ENCODE measurements around the gene FBXW12. TPM values are rescaled to one million over a fixed set of nuclear protein-coding genes. Genes with fewer than 3 reads are reported as not detected.

FBXW12 gene
- total and polyA plus RNA-seq, 2 of the 8 experiments (the other 6 are each of a cell fraction or from before 2014, with no cell fraction given): 0.35 to 0.85 TPM

GRCh38 chr3:48400824-48401433, 28.9 kb downstream of the FBXW12 start:
- H4K8ac ChIP-seq (ENCODE audit: extremely low read depth, insufficient read depth, low read length): no peak overlapping the region
- H3K27me3 ChIP-seq (replicated peaks in 1 of 4; ENCODE audit: control insufficient read depth in 3 of 4, extremely low read depth in 1 of 4, insufficient read depth in 3 of 4, low read length in 3 of 4): no peaks in the 10 kb centered on the region
- no peak overlapping the region for H3K14ac ChIP-seq (ENCODE audit: insufficient read length)
- H3K4ac ChIP-seq (replicated peaks; ENCODE audit: insufficient read length, low read depth, low read length): no peak overlapping the region
- H3K79me2 ChIP-seq (ENCODE audit: control insufficient read depth in 1 of 2, insufficient read depth in 2 of 2, low read length in 2 of 2): no peaks in the 10 kb centered on the region
- no peaks in the 10 kb centered on the region; the same call in 1 of the 2 replicates for H3K79me1 ChIP-seq (ENCODE audit: low read depth, low read length)
- no peak overlapping the region for H4K91ac ChIP-seq (replicated peaks; ENCODE audit: insufficient read length, low read length)
- H2BK5ac ChIP-seq (ENCODE audit: low read depth, low read length): no peak overlapping the region
- CTCF ChIA-PET (ENCODE audit: partially characterized antibody): interaction anchor here (0.5 to 9.2 kb wide), 50 partner anchors 8 to 210 kb away, joined by 3 to 220 read pairs (median 4); partner anchors contain the start of genes ATRIP, CCDC51, FBXW12 and PLXNB1
- H3K9me3 ChIP-seq (ENCODE audit: insufficient read depth in 2 of 2, low read depth in 1 of 2, low read length in 1 of 2): no peaks in the 10 kb centered on the region
- POLR2A ChIA-PET (ENCODE audit: partially characterized antibody): interaction anchor here (0.6 to 20.2 kb wide), 23 partner anchors 10 to 1037 kb away, joined by 3 to 650 read pairs (median 4); partner anchors contain the start of genes CCDC51, PFKFB4, PLXNB1 and TMA7
- H3K56ac ChIP-seq (replicated peaks; ENCODE audit: insufficient read length, low read depth, low read length): no peak overlapping the region
- H2AK5ac ChIP-seq (ENCODE audit: low read depth, low read length): no peak overlapping the region
- DNase-seq (ENCODE audit: low read depth in 1 of 2, low spot score in 2 of 2): peak; percentile 21 to 51
- no peak overlapping the region for H2BK120ac ChIP-seq (replicated peaks; ENCODE audit: low read depth, low read length)
- H2BK15ac ChIP-seq (ENCODE audit: low read length): no peak overlapping the region
- H3K4me3 ChIP-seq (ENCODE audit: extremely low read depth in 1 of 4, insufficient read depth in 2 of 4, low read depth in 3 of 4, low read length in 4 of 4): no peak overlapping the region
- H3K36me3 ChIP-seq (ENCODE audit: control insufficient read depth in 2 of 4, insufficient read depth in 4 of 4, low read length in 3 of 4): peaks cover 7 to 27% (median 23%) of the 10 kb centered on the region in 4 experiments; a peak in 7 of 8 replicates
- H3K18ac ChIP-seq (ENCODE audit: extremely low read depth, low read length): no peak overlapping the region
- H3K23ac ChIP-seq (ENCODE audit: insufficient read length): no peak overlapping the region
- peak; percentile 96 for FAIRE-seq
- WGBS, 2 experiments (ENCODE audit: extremely low coverage in 1 of 2, insufficient coverage in 1 of 2, insufficient read length in 1 of 2, insufficient replicate concordance in 2 of 2, low coverage in 1 of 2, low lambda C conversion rate in 2 of 2, missing lambda C conversion rate in 1 of 2): 79% methylated on average over 6 of the region's 6 CpGs; no CpG with 5 or more reads in 1 of the 2 experiments
- no peak overlapping the region for H3K27ac ChIP-seq (ENCODE audit: low read depth, low read length)
- no peak overlapping the region for H2BK12ac ChIP-seq (ENCODE audit: low read depth, low read length)
- H3K9ac ChIP-seq (replicated peaks in 1 of 4; ENCODE audit: extremely low read depth in 1 of 4, low read depth in 3 of 4, low read length in 3 of 4): no peak overlapping the region
- H3K4me2 ChIP-seq (ENCODE audit: insufficient read depth in 1 of 2, low read depth in 2 of 2, low read length in 2 of 2): no peak overlapping the region
- H2AFZ ChIP-seq (ENCODE audit: low read length): no peak overlapping the region
- peaks cover 0 to 7% (median 4%) of the 10 kb centered on the region in 4 experiments; a peak in 3 of 7 replicates for H3K4me1 ChIP-seq (replicated peaks in 1 of 4; ENCODE audit: control insufficient read depth in 3 of 4, insufficient read depth in 4 of 4, low read length in 3 of 4)
- peaks cover 5 to 10% of the 10 kb centered on the region in 2 experiments for H4K20me1 ChIP-seq (replicated peaks in 1 of 2; ENCODE audit: control insufficient read depth in 1 of 2, insufficient read depth in 2 of 2, low read length in 2 of 2)
- H2BK20ac ChIP-seq (ENCODE audit: low read length): no peak overlapping the region
- no peak overlapping the region for H4K5ac ChIP-seq (ENCODE audit: insufficient read length, low read depth, low read length)
- peaks cover 2% of the 10 kb centered on the region; the same call in 1 of the 2 replicates for H3K23me2 ChIP-seq (ENCODE audit: low read depth, low read length)
- TF ChIP-seq KDM1A (IDR thresholded peaks at IDR 0.05; ENCODE audit: borderline replicate concordance, low read length) (peak; percentile 94), HDAC2 (IDR thresholded peaks at IDR 0.05; ENCODE audit: borderline replicate concordance in 1 of 2, low read depth in 2 of 2, low read length in 2 of 2) (peak in 1 of 2 experiments; percentile 70; a peak in 1 of 4 replicates), BACH1 (IDR thresholded peaks at IDR 0.05; ENCODE audit: low read length) (no peak), SP4 (IDR thresholded peaks at IDR 0.05; ENCODE audit: low read length) (0 out of 2 replicates have a peak, but pooled peaks have one; percentile 6), BRCA1 (IDR thresholded peaks at IDR 0.05; ENCODE audit: low read depth, low read length) (no peak), SP1 (IDR thresholded peaks at IDR 0.05; ENCODE audit: low read depth, low read length) (no peak), PHF8 (conservative IDR thresholded peaks at IDR 0.05; ENCODE audit: low read depth, low read length) (no peak), CTCF (IDR thresholded peaks at IDR 0.05; ENCODE audit: control extremely low read depth in 1 of 3, insufficient read depth in 1 of 3, low read depth in 1 of 3, low read length in 3 of 3) (peak in 2 of 3 experiments; percentile 87 to 93; a peak in 3 of 4 replicates), CREB1 (IDR thresholded peaks at IDR 0.05) (no peak), TEAD4 (IDR thresholded peaks at IDR 0.05; ENCODE audit: low read depth, low read length) (peak; percentile 67)

All from H1 (cell line).